ENCODE results near the gene CNOT6L.
A peak's percentile ranks its signal among the peaks of the same experiment; 100 is the strongest.

The CNOT6L gene

DNA sequence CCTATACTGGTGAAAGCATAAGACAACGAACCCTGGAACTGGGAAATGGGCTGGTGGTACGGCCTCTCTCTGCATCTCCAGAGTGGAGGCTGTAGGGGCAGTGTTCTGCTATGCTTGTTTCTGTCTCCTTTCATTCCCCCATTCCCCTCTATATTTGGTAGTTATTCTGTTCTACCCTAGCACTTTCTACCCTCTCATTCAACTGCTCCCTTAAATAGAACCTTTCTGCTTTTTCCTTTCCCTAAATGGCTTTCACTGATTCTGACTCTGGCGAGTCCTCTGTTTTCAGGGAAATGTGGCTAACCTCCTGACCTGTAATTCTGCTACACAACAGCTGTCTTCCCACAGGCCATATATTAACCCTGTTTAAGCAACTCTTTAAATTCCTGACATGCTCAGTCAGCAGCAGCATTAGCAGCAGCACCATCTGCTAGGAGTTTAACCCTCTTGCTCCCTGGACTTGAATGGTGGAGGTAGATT lies 119.4 kb downstream of the CNOT6L start:
- DNase-seq (ENCODE audit: low read depth), result peak; percentile 76
- in situ Hi-C loops (cut with HindIII; ENCODE audit: low sequenced_read_pairs), result no loop called here
- no peak overlapping the region for H3K4me3 ChIP-seq (ENCODE audit: low read depth, low read length)
- TF ChIP-seq, protein P1, sequence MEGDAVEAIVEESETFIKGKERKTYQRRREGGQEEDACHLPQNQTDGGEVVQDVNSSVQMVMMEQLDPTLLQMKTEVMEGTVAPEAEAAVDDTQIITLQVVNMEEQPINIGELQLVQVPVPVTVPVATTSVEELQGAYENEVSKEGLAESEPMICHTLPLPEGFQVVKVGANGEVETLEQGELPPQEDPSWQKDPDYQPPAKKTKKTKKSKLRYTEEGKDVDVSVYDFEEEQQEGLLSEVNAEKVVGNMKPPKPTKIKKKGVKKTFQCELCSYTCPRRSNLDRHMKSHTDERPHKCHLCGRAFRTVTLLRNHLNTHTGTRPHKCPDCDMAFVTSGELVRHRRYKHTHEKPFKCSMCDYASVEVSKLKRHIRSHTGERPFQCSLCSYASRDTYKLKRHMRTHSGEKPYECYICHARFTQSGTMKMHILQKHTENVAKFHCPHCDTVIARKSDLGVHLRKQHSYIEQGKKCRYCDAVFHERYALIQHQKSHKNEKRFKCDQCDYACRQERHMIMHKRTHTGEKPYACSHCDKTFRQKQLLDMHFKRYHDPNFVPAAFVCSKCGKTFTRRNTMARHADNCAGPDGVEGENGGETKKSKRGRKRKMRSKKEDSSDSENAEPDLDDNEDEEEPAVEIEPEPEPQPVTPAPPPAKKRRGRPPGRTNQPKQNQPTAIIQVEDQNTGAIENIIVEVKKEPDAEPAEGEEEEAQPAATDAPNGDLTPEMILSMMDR (IDR thresholded peaks at IDR 0.05; ENCODE audit: low read depth, low read length, missing control alignments), result peak; percentile 48

DNA sequence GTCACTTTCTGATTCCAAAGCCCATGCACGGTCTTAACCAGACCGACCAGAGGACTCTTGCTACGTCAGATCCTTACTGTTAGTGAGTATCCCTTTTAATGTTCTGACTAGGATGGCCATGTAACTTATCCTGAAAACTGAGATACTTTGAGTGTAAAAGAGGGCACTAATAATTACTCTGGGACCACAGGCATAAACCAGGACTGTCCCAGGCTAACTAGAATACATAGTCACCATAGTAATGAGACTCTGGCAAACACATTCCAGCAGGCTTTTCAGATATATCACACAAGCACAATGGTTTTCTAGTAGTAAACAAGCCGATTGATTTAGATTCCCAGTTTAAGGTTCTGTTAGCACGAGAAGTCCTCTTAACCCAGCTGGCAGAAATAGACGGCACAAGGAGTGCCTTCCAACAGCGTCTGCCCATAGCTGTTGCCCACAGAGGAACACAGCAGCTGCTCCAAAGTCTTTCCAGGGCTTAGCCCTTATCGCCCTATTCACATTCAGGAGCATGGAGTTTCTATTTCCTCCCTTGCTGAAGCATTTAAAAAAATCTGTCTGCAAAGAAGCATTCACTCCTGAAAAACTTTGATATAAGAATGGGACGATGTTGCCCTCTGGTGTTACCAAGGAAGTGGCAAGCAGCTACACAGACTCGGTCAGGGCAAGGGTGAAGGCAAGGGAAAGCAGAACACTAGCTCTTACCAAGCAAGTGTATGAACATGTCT lies 121.1 kb downstream of the CNOT6L start:
- TF ChIP-seq, protein P1 (IDR thresholded peaks at IDR 0.05; ENCODE audit: low read depth, low read length, missing control alignments), result peak; percentile 73
- in situ Hi-C loops (cut with HindIII; ENCODE audit: low sequenced_read_pairs), result no loop called here
- no peak overlapping the region for H3K4me3 ChIP-seq (ENCODE audit: low read depth, low read length)
- DNase-seq (ENCODE audit: low read depth), result peak; percentile 64

DNA sequence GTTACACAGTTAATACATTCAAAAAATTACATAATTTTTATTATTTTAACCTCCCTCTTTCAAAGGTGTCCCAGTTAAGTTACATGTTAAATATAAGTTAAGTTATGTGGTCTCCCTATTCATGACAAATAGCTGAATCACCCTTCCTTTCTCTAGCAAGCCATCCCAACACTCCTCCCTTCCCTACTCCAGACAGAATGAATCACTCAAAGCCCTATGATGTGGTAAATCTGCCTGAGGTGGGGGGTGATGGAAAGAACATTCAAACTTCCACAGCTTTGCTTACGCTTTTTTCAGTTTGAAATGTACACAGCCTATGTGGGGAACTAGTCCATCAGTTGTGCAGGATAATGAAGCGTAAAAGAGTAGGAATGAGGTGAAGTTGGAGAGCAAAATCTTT lies 123.4 kb downstream of the CNOT6L start:
- in situ Hi-C loops (cut with HindIII; ENCODE audit: low sequenced_read_pairs), result no loop called here
- DNase-seq (ENCODE audit: low read depth), result peak; percentile 95

DNA sequence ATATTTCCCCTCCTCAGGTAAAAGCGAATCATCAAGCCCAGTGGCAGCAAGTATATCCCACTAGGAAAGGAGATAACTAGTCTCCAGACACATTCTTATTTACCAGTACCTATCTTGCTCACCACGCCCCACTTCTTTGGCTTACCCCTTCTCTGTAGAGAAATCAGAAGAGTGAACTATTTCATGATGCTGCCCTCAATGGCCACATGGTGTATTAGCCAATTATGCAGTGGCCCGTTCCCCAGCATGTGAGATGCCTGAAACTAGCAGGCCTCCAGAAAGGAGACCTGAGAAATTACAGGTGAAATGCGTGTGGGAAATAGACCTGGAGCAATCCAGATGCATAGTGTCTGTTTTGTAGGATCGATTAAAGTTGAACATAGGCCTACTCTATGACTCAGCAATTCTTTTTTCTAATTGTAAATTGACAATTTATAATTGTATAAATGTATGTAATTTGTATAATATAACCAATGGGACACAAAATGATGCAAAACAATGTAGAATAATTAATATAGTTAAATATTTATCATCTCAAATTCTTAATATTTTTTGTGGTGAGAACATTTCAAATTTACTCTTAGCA lies 126.2 kb downstream of the CNOT6L start:
- in situ Hi-C loops (cut with HindIII; ENCODE audit: low sequenced_read_pairs), result no loop called here
- H3K4me3 ChIP-seq (ENCODE audit: low read depth, low read length), result no peak overlapping the region

More for the DNA sequence above, 123.4 kb downstream of the CNOT6L start:
- TF ChIP-seq, protein P1 (IDR thresholded peaks at IDR 0.05; ENCODE audit: low read depth, low read length, missing control alignments), result no peak
- no peak overlapping the region for H3K4me3 ChIP-seq (ENCODE audit: low read depth, low read length)

DNA sequence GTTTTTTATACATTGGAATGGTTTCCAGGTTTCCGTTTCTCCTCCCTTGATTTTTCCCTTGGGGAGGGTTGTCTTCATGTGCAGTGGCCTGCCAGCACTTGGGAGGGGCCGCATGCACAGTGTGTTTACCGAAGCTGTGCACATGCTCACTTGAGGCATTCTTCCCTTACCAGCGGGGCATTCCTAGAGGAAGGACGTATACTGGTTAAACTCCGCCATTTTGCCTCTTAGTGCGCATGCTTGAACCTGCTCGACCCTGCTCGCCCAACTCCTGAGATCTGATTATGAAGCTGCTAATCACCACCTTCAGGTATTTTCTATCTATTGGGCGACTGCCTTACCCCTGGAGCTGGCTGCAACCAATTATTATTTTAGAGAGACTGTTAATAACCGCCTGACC lies 137.4 kb downstream of the CNOT6L start:
- in situ Hi-C loops (cut with HindIII; ENCODE audit: low sequenced_read_pairs), result no loop called here
- DNase-seq (ENCODE audit: low read depth), result no peak
- H3K4me3 ChIP-seq (ENCODE audit: low read depth, low read length), result no peak overlapping the region
- TF ChIP-seq, protein P1 (IDR thresholded peaks at IDR 0.05; ENCODE audit: low read depth, low read length, missing control alignments), result no peak

More for the DNA sequence above, 126.2 kb downstream of the CNOT6L start:
- TF ChIP-seq, protein P1 (IDR thresholded peaks at IDR 0.05; ENCODE audit: low read depth, low read length, missing control alignments), result no peak
- DNase-seq (ENCODE audit: low read depth), result no peak

DNA sequence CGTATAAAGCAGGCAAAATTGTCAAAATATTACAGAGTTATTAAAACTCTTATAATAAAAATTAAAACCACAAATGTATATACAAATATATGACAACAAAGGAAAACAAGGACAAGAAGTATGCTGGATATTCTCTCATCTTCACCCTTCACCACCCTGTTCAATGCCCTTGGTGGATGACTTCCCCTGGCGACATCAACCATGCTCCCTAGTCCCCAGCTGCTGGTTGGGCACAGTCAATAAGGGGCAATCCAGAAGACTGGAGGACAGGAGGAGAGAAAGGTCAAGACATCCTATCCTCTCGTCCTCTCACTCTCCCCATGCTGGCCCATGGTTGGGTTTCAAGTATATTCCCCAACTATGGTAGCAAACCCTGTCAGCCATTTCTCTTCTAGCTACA lies 142.3 kb downstream of the CNOT6L start:
- DNase-seq (ENCODE audit: low read depth), result no peak
- no peak overlapping the region for H3K4me3 ChIP-seq (ENCODE audit: low read depth, low read length)
- in situ Hi-C loops (cut with HindIII; ENCODE audit: low sequenced_read_pairs), result no loop called here
- TF ChIP-seq, protein P1 (IDR thresholded peaks at IDR 0.05; ENCODE audit: low read depth, low read length, missing control alignments), result no peak
